Sigmoid colon (tissue), 7 donors: ENCODE results near the gene LHFPL6. TPM values are rescaled to one million over a fixed set of nuclear protein-coding genes. Genes with fewer than 3 reads are reported as not detected.

Experiments used
- DNase-seq: peaks from one replicate; pipeline ENCODE4 v3.0.0-alpha.2; 2019
- H3K27ac ChIP-seq, 4 donors: fragments of 200-600 bp; sonication (generic); one replicate each; pipeline ENCODE4 v1.5.1; 2016 to 2019; ENCODE audit warnings: mild to moderate bottlenecking in 1 of 4
- H3K27me3 ChIP-seq, 3 donors: fragments of 200-600 bp; sonication (generic); one replicate each; pipeline ENCODE4 v1.5.1; 2019; ENCODE audit warnings: mild to moderate bottlenecking in 1 of 3
- H3K36me3 ChIP-seq, 4 donors: fragments of 200-600 bp; sonication (generic); one replicate each; pipeline ENCODE4 v1.5.1; 2016 to 2019
- H3K4me1 ChIP-seq, 4 donors: fragments of 200-600 bp; sonication (generic); one replicate each; pipeline ENCODE4 v1.5.1; 2017 to 2019
- H3K4me3 ChIP-seq, 4 donors: fragments of 200-600 bp; sonication (generic); one replicate each; pipeline ENCODE4 v1.5.1; 2017 to 2019; ENCODE audit warnings: mild to moderate bottlenecking in 2 of 4, moderate library complexity in 1 of 4
- H3K9me3 ChIP-seq, 4 donors: fragments of 200-600 bp in 3 of 4; sonication (generic) in 3 of 4; one replicate each; pipeline versions ENCODE4 v1.5.1 to v1.6.1; 2013 to 2019
- EP300 ChIP-seq, 4 donors: sonication (generic); formaldehyde crosslinking; IDR thresholded peaks; one replicate each; pipeline ENCODE4 v1.6.1; 2017; ENCODE audit warnings: antibody characterized with exemption in 4 of 4
- POLR2A ChIP-seq, 2 donors: fragments of 450-650 bp; IDR thresholded peaks; one replicate each; pipeline ENCODE4 v1.6.1; 2016; ENCODE audit warnings: antibody characterized with exemption in 2 of 2, mild to moderate bottlenecking in 2 of 2, moderate library complexity in 2 of 2
- POLR2AphosphoS5 ChIP-seq, 4 donors: sonication (generic); formaldehyde crosslinking; IDR thresholded peaks; one replicate each; pipeline ENCODE4 v1.6.1; 2017; ENCODE audit warnings: antibody characterized with exemption in 4 of 4
- WGBS, 2 donors: extraction: QIAGEN DNeasy Blood & Tissue Kit; methylation state at CpG; one replicate each; pipeline ENCODE4 v1.1.7; 2013; 5-methylcytosine and 5-hydroxymethylcytosine counted together
- intact Hi-C: fragments of 100-400 bp; cut with DNase I; formaldehyde crosslinking; loops from one replicate; pipeline ENCODE4 v1.15.1; 2023
- polyA plus RNA-seq, 3 donors: library from polyadenylated mRNA; stranded (reverse); fragments of 200-250 nt; gene quantifications; one replicate each; pipeline ENCODE4 v1.2.3, GENCODE V29; 2013
- total RNA-seq, 4 donors: library from RNA; depleted of rRNA; stranded (reverse); fragments of >200 nt; gene quantifications; one replicate each; pipeline ENCODE4 v1.1.0, GENCODE V29; 2016
- TF ChIP-seq, protein P1 (sequence below), 4 experiments: fragments of 450-650 bp in 3 of 4; fragments of 200-600 bp in 1 of 4; IDR thresholded peaks; one replicate each; pipeline ENCODE4 v1.5.1; 2016 to 2019; ENCODE audit warnings: antibody characterized with exemption in 4 of 4, mild to moderate bottlenecking in 3 of 4, moderate library complexity in 2 of 4
- donor health status: healthy with polysubstance abuse.
- donor health status: Bipolar disorder and iron deficiency.
- donor health status: healthy.

The LHFPL6 gene
- total and polyA plus RNA-seq, 7 donors = 2.5 to 69.2 (median 41.7) TPM

- Histone ChIP-seq H3K4me1 (no peaks in the 10 kb centered on the region), H3K4me3 (no peak overlapping the region), H3K36me3 (no peaks in the 10 kb centered on the region), H3K27me3 (no peaks in the 10 kb centered on the region), H3K9me3 (no peaks in the 10 kb centered on the region), H3K27ac (no peak overlapping the region)
- intact Hi-C loops = no loop called here
- TF ChIP-seq, protein P1, sequence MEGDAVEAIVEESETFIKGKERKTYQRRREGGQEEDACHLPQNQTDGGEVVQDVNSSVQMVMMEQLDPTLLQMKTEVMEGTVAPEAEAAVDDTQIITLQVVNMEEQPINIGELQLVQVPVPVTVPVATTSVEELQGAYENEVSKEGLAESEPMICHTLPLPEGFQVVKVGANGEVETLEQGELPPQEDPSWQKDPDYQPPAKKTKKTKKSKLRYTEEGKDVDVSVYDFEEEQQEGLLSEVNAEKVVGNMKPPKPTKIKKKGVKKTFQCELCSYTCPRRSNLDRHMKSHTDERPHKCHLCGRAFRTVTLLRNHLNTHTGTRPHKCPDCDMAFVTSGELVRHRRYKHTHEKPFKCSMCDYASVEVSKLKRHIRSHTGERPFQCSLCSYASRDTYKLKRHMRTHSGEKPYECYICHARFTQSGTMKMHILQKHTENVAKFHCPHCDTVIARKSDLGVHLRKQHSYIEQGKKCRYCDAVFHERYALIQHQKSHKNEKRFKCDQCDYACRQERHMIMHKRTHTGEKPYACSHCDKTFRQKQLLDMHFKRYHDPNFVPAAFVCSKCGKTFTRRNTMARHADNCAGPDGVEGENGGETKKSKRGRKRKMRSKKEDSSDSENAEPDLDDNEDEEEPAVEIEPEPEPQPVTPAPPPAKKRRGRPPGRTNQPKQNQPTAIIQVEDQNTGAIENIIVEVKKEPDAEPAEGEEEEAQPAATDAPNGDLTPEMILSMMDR (IDR thresholded peaks at IDR 0.05) = no peak
- no peak for TF ChIP-seq POLR2A (IDR thresholded peaks at IDR 0.05)
- no peak for TF ChIP-seq EP300 (IDR thresholded peaks at IDR 0.05)
- no peak for TF ChIP-seq POLR2AphosphoS5 (IDR thresholded peaks at IDR 0.05)
- WGBS, 2 donors = 91 to 93% methylated on average over 12 of the region's 12 CpGs
- no peak for DNase-seq
Observed at GRCh38 chr13:39557285-39557955, 45.6 kb downstream of the LHFPL6 start.

DNA sequence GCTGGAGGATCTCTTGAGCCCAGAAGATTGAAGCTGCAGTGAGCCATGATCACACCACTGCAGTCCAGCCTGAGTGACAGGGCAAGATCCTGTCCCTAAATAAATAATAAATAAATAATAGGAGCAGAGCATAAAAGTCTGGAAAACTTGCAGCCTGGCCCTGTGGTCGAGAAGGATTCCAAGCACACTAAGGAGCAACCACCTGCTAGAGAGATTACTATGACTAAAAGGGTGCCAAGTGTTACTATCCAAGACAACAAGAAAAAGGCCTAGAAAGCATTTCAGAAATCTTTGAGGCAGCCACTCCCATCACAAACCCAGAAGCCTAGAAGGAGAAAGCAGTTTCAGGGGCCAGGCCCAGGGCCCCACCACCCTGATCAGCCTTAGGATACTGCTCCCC lies 46.1 kb downstream of the LHFPL6 start:
- Histone ChIP-seq H3K36me3 (no peaks in the 10 kb centered on the region), H3K4me3 (no peak overlapping the region), H3K4me1 (no peaks in the 10 kb centered on the region), H3K27ac (no peak overlapping the region), H3K9me3 (no peaks in the 10 kb centered on the region), H3K27me3 (no peaks in the 10 kb centered on the region)
- TF ChIP-seq EP300 (IDR thresholded peaks at IDR 0.05) = no peak
- TF ChIP-seq POLR2A (IDR thresholded peaks at IDR 0.05) = no peak
- TF ChIP-seq, protein P1 (IDR thresholded peaks at IDR 0.05) = no peak
- TF ChIP-seq POLR2AphosphoS5 (IDR thresholded peaks at IDR 0.05) = no peak
- no peak for DNase-seq
- intact Hi-C loops = no loop called here
- WGBS, 2 donors = 65 to 75% methylated on average over 1 of the region's 1 CpG

- no peaks in the 10 kb centered on the region for H3K4me1 ChIP-seq
- TF ChIP-seq POLR2A (IDR thresholded peaks at IDR 0.05) = no peak
- TF ChIP-seq POLR2AphosphoS5 (IDR thresholded peaks at IDR 0.05) = no peak
- TF ChIP-seq, protein P1 (IDR thresholded peaks at IDR 0.05) = no peak
- no peak overlapping the region for H3K27ac ChIP-seq
- WGBS, 2 donors = 89% methylated on average over 3 of the region's 3 CpGs
- no peaks in the 10 kb centered on the region for H3K27me3 ChIP-seq
- no peaks in the 10 kb centered on the region for H3K9me3 ChIP-seq
- no peak overlapping the region for H3K4me3 ChIP-seq
- no peak for DNase-seq
- intact Hi-C loops = no loop called here
- H3K36me3 ChIP-seq = no peaks in the 10 kb centered on the region
Observed at GRCh38 chr13:39554371-39554770, 48.6 kb downstream of the LHFPL6 start.

GRCh38 chr13:39552246-39552645 lies 50.7 kb downstream of the LHFPL6 start:
- H3K9me3 ChIP-seq = no peaks in the 10 kb centered on the region
- no peak overlapping the region for H3K4me3 ChIP-seq
- no peaks in the 10 kb centered on the region for H3K4me1 ChIP-seq
- no peak for TF ChIP-seq POLR2A (IDR thresholded peaks at IDR 0.05)
- WGBS, 2 donors = 92 to 94% methylated on average over 2 of the region's 2 CpGs
- no peaks in the 10 kb centered on the region for H3K36me3 ChIP-seq
- intact Hi-C loops = no loop called here
- H3K27ac ChIP-seq = no peak overlapping the region
- no peaks in the 10 kb centered on the region for H3K27me3 ChIP-seq
- DNase-seq = no peak

DNA sequence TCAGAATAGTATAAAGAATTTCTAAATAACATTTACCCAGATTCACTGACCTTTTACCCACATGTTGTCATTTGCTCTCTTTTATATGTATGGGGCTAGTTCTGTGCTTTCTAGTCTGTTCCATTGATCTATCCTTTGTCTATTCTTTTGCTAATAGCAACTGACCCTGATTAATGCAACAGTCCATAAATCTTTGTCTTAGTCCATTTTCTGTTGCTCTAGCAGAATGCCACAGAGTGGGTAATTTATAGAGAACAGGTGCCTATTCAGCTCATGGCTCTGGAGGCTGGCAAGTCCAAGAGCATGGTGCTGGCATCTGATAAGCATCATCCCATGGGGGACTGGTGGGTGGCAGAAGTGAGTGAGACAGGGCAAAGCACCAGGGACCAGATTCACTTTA lies 52.1 kb downstream of the LHFPL6 start:
- Histone ChIP-seq H3K9me3 (no peaks in the 10 kb centered on the region), H3K36me3 (no peaks in the 10 kb centered on the region), H3K4me1 (no peaks in the 10 kb centered on the region), H3K4me3 (no peak overlapping the region), H3K27ac (no peak overlapping the region), H3K27me3 (no peaks in the 10 kb centered on the region)
- intact Hi-C loops = no loop called here
- DNase-seq = no peak
- TF ChIP-seq, protein P1 (IDR thresholded peaks at IDR 0.05) = no peak
- TF ChIP-seq POLR2AphosphoS5 (IDR thresholded peaks at IDR 0.05) (no peak), EP300 (IDR thresholded peaks at IDR 0.05) (no peak)
